Naive thymus-derived CD4-positive, alpha-beta T cell (primary cell): ENCODE measurements around the gene PCBD2. TPM values are rescaled to one million over a fixed set of nuclear protein-coding genes. Genes with fewer than 3 reads are reported as not detected.

Source experiments
- ATAC-seq: fragments of 150-1000 bp; cut with Tn5 transposase; 2 replicates; pipeline ENCODE4 v1.10.0; 2021; ENCODE audit warnings: mild to moderate bottlenecking, moderate library complexity
- CTCF ChIA-PET: fragments of 350-600 bp; sonication (Branson Sonifier 250); formaldehyde crosslinking; loops from one replicate; lab custom pipeline; 2021; ENCODE audit warnings: antibody characterized with exemption; lab: Charles Lee
- POLR2A ChIA-PET: fragments of 350-600 bp; sonication (Branson Sonifier 250); formaldehyde crosslinking; loops from one replicate; lab custom pipeline; 2021; ENCODE audit warnings: antibody characterized with exemption, inconsistent platforms; lab: Charles Lee
- DNase-seq, 9 donors: peaks; one replicate each; pipeline versions ENCODE4 v3.0.0 to v3.0.0-alpha.2; 2020 to 2022; ENCODE audit warnings: mixed read lengths in 1 of 9
- H3K27ac ChIP-seq: one replicate; pipeline ENCODE4 v1.7.0; 2013; ENCODE audit warnings: mild to moderate bottlenecking, low read depth, low read length, moderate library complexity
- H3K27me3 ChIP-seq, 2 donors: one replicate each; pipeline ENCODE4 v1.7.0; 2013; ENCODE audit warnings: low read length in 2 of 2, mild to moderate bottlenecking in 2 of 2, moderate library complexity in 2 of 2; ENCODE audit not compliant: control insufficient read depth in 2 of 2, insufficient read depth in 2 of 2
- H3K36me3 ChIP-seq, 3 experiments: 1 replicate in 2 of 3; 2 replicates in 1 of 3; pipeline ENCODE4 v1.7.0; 2013; ENCODE audit warnings: low read length in 3 of 3, mild to moderate bottlenecking in 3 of 3, moderate library complexity in 1 of 3; ENCODE audit not compliant: insufficient read depth in 3 of 3, control insufficient read depth in 2 of 3
- H3K4me1 ChIP-seq, 2 donors: one replicate each; pipeline ENCODE4 v1.7.0; 2013; ENCODE audit warnings: low read length in 2 of 2, mild to moderate bottlenecking in 2 of 2, moderate library complexity in 1 of 2; ENCODE audit not compliant: control insufficient read depth in 2 of 2, insufficient read depth in 2 of 2
- H3K4me3 ChIP-seq: 2 replicates; pipeline ENCODE4 v1.7.0; 2013; ENCODE audit warnings: mild to moderate bottlenecking, low read length
- H3K9me3 ChIP-seq, 3 experiments: 1 replicate in 2 of 3; 2 replicates in 1 of 3; pipeline ENCODE4 v1.7.0; 2013; ENCODE audit warnings: low read length in 3 of 3; ENCODE audit not compliant: control insufficient read depth in 2 of 3
- H3K27ac Mint-ChIP-seq, 9 donors: one replicate each; pipeline ENCODE4 v1.8.0; 2020 to 2022; ENCODE audit warnings: mixed read lengths in 9 of 9, mild to moderate bottlenecking in 8 of 9, moderate library complexity in 5 of 9, inconsistent platforms in 2 of 9
- H3K27me3 Mint-ChIP-seq, 5 donors: one replicate each; pipeline ENCODE4 v1.8.0; 2021 to 2022; ENCODE audit warnings: mixed read lengths in 5 of 5, mild to moderate bottlenecking in 1 of 5
- H3K36me3 Mint-ChIP-seq, 5 donors: one replicate each; pipeline ENCODE4 v1.8.0; 2020 to 2022; ENCODE audit warnings: mixed read lengths in 5 of 5, mild to moderate bottlenecking in 3 of 5, inconsistent platforms in 1 of 5
- H3K4me1 Mint-ChIP-seq, 7 donors: one replicate each; pipeline ENCODE4 v1.8.0; 2020 to 2022; ENCODE audit warnings: mixed read lengths in 7 of 7, mild to moderate bottlenecking in 3 of 7, inconsistent platforms in 1 of 7
- H3K4me3 Mint-ChIP-seq, 10 donors: one replicate each; pipeline ENCODE4 v1.8.0; 2020 to 2022; ENCODE audit warnings: mild to moderate bottlenecking in 10 of 10, mixed read lengths in 10 of 10, moderate library complexity in 6 of 10, inconsistent platforms in 2 of 10
- H3K9me3 Mint-ChIP-seq, 11 donors: one replicate each; pipeline ENCODE4 v1.8.0; 2020 to 2022; ENCODE audit warnings: mixed read lengths in 11 of 11, mild to moderate bottlenecking in 4 of 11, inconsistent platforms in 1 of 11, moderate library complexity in 1 of 11
- intact Hi-C, 2 donors: fragments of 100-400 bp; cut with micrococcal nuclease; formaldehyde crosslinking; loops; one replicate each; pipeline ENCODE4 v1.15.1; 2023
- polyA plus RNA-seq, 2 donors: library from polyadenylated mRNA; unstranded; fragments of 300-500 nt; fragmentation: Illumina TruSeq; gene quantifications; one replicate each; pipeline ENCODE4 v1.2.3, GENCODE V29; 2021
- total RNA-seq, 6 experiments: library from RNA in 5 of 6; stranded (reverse) in 5 of 6; gene quantifications; 1 replicate in 5 of 6; 2 replicates in 1 of 6; pipeline ENCODE4 v1.2.3 and lab custom pipeline; 2021 to 2026

The PCBD2 gene
- total and polyA plus RNA-seq, 7 experiments from 2014 or later = 10.6 to 15.8 (median 14.3) TPM

DNA sequence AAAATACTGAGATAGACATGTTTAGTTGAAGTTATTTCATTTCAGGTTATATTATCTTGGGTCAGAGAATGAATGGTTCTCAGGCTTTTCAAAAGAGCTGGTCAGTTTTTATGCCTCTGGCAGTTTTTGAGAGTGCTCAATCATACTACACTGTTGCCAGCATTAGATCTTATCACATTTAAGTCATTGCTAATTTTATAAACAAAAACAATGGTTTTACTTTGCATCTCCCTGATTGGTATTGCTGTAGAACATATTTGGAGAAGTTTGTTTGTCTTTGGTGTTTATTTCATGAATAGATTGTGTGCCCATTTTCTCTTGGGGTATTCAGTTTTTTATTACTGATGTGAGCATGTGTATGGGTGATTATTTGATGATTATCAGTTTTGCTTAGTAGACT is 64.2 kb downstream of the PCBD2 start:
- Mint-ChIP-seq H3K36me3 (peaks cover 4 to 39% (median 17%) of the 10 kb centered on the region in 5 donors), H3K9me3 (no peaks in the 10 kb centered on the region), H3K4me3 (no peak overlapping the region), H3K4me1 (peaks cover 6 to 24% (median 19%) of the 10 kb centered on the region in 7 donors), H3K27ac (no peak overlapping the region), H3K27me3 (no peaks in the 10 kb centered on the region)
- no peak for DNase-seq
- intact Hi-C loops = loop anchor here in 1 of 2 donors (10.0 kb wide), 1 partner anchor 66 kb away; the partner anchor contains the start of gene PITX1
- no peaks in the 10 kb centered on the region for H3K27me3 ChIP-seq
- no peaks in the 10 kb centered on the region for H3K9me3 ChIP-seq
- no peak overlapping the region for H3K27ac ChIP-seq
- no peak for ATAC-seq
- H3K4me3 ChIP-seq = no peak overlapping the region
- H3K4me1 ChIP-seq = peaks cover 0 to 16% of the 10 kb centered on the region in 2 donors
- ChIA-PET CTCF (no interaction called here), POLR2A (interaction anchor here (0.6 kb wide), 1 partner anchor 110 kb away, joined by 3 read pairs; no protein-coding TSS in a partner anchor)
- no peaks in the 10 kb centered on the region for H3K36me3 ChIP-seq

DNA sequence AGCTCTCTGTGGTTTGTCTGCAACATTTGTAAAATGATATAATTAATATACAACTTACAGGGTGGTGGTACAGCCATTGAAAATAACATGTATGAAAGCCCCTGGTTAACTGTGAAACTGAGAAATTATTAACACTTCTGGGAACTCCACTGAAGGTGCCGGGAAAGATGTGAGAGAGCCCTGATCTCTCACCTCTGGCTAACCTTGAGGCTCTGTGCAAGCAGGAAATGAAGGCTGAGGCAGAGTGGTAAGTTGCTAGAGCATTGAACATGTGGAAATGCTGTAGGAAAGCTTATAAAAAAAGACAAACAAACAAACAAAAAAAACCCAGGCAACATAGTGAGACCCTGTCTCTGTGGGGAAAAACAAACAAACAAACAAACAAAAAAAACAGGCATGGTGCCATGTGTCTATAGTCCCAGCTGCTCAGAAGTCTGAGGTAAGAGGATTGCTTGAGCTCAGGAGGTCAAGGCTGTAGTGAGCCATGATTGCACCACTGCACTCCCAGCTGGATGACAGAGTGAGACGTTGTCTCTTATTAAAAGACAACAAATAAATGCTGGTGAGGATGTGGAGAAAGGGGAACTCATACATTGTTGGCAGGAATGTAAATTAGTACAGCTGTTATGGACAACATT is 70.3 kb downstream of the PCBD2 start:
- Histone ChIP-seq H3K9me3 (peaks cover 0 to 5% (median 0%) of the 10 kb centered on the region in 3 experiments), H3K36me3 (no peaks in the 10 kb centered on the region), H3K4me3 (no peak overlapping the region), H3K27me3 (no peaks in the 10 kb centered on the region), H3K27ac (no peak overlapping the region), H3K4me1 (no peaks in the 10 kb centered on the region)
- CTCF ChIA-PET = no interaction called here
- H3K27ac Mint-ChIP-seq = no peak overlapping the region
- H3K4me1 Mint-ChIP-seq = peaks cover 0 to 5% (median 0%) of the 10 kb centered on the region in 7 donors
- H3K36me3 Mint-ChIP-seq = peaks cover 8 to 55% (median 33%) of the 10 kb centered on the region in 5 donors
- ATAC-seq = no peak
- no peak for DNase-seq
- H3K4me3 Mint-ChIP-seq = no peak overlapping the region
- H3K9me3 Mint-ChIP-seq = peaks cover 10 to 43% (median 19%) of the 10 kb centered on the region in 11 donors
- POLR2A ChIA-PET = no interaction called here
- no peaks in the 10 kb centered on the region for H3K27me3 Mint-ChIP-seq
- intact Hi-C loops = no loop called here

DNA sequence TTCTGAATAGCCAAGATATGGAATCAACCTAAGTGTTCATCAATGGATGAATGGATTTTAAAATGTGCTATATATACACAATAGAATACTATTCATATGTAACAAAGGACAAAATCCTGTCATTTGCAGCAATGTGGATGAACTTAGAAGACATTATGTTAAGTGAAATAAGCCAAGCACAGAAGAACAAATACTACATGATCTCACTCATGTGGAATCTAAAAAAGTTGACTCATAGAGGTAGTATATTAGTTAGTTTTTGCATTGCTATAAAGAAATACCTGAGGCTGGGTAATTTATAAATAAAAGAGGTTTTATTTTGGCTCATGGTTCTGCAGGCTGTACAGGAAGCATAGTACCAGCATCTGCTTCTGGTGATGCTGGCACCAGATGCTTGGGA is 70.9 kb downstream of the PCBD2 start:
- H3K9me3 Mint-ChIP-seq = peaks cover 11 to 45% (median 19%) of the 10 kb centered on the region in 11 donors
- H3K4me3 Mint-ChIP-seq = no peak overlapping the region
- Histone ChIP-seq H3K4me3 (no peak overlapping the region), H3K27ac (no peak overlapping the region), H3K9me3 (peaks cover 0 to 5% (median 0%) of the 10 kb centered on the region in 3 experiments), H3K36me3 (no peaks in the 10 kb centered on the region), H3K27me3 (no peaks in the 10 kb centered on the region), H3K4me1 (no peaks in the 10 kb centered on the region)
- intact Hi-C loops = no loop called here
- ChIA-PET CTCF (no interaction called here), POLR2A (no interaction called here)
- peaks cover 11 to 55% (median 33%) of the 10 kb centered on the region in 5 donors for H3K36me3 Mint-ChIP-seq
- H3K27me3 Mint-ChIP-seq = no peaks in the 10 kb centered on the region
- H3K27ac Mint-ChIP-seq = no peak overlapping the region
- DNase-seq (no peak), ATAC-seq (no peak)
- peaks cover 0 to 5% (median 0%) of the 10 kb centered on the region in 7 donors for H3K4me1 Mint-ChIP-seq

DNA sequence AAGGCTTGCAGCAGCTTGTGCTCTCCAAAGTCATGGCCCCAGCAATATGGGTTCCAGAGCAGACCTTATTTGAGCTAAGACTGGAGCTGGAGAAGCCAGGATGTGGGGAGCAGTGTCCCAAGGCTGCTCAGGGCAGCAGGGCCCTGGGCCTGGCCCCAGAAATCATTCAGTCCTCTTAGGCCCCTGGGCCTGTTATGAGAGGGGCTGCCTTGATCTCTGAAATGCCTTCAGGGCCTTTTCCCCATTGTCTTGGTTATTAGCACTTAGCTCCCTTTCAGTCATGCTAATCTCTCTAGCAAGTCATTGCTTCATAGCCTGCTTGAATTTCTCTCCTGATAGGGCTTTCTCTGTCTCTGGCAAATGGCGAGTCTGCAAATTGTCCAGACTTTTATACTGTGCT is 71.9 kb downstream of the PCBD2 start:
- Mint-ChIP-seq H3K4me1 (no peaks in the 10 kb centered on the region), H3K36me3 (peaks cover 7 to 54% (median 34%) of the 10 kb centered on the region in 5 donors), H3K9me3 (peaks cover 13 to 55% (median 23%) of the 10 kb centered on the region in 11 donors), H3K27ac (no peak overlapping the region), H3K27me3 (peaks cover 0 to 7% (median 0%) of the 10 kb centered on the region in 5 donors), H3K4me3 (no peak overlapping the region)
- H3K27ac ChIP-seq = no peak overlapping the region
- H3K9me3 ChIP-seq = peaks cover 0 to 5% (median 0%) of the 10 kb centered on the region in 3 experiments
- intact Hi-C loops = no loop called here
- no peak for DNase-seq
- no peaks in the 10 kb centered on the region for H3K27me3 ChIP-seq
- H3K4me3 ChIP-seq = no peak overlapping the region
- ATAC-seq = no peak
- no peaks in the 10 kb centered on the region for H3K4me1 ChIP-seq
- ChIA-PET CTCF (no interaction called here), POLR2A (no interaction called here)
- no peaks in the 10 kb centered on the region for H3K36me3 ChIP-seq

DNA sequence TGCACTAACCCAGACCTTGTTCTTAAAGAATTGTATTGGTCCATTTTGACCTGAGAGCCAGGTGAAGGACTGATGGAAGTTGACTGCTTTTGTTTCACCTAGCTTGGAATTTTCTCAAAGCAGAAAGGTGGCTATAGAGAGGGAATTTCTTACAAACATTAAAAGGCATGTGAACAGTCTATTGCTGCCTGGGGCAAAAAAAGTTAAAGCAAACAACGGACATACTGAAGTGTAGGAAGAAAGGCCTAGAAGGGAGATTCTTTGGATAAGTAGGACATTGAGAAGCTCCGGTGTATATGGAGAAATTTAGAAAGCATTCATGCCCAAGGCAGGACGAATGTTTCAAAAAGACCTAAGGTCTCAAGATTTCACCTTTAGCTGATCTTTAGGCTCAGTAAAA is 74.5 kb downstream of the PCBD2 start:
- intact Hi-C loops = no loop called here
- Histone ChIP-seq H3K27ac (no peak overlapping the region), H3K4me1 (no peaks in the 10 kb centered on the region), H3K4me3 (no peak overlapping the region), H3K36me3 (no peaks in the 10 kb centered on the region), H3K27me3 (no peaks in the 10 kb centered on the region), H3K9me3 (peaks cover 0 to 13% (median 0%) of the 10 kb centered on the region in 3 experiments)
- Mint-ChIP-seq H3K9me3 (peaks cover 13 to 78% (median 37%) of the 10 kb centered on the region in 11 donors), H3K4me3 (no peak overlapping the region), H3K36me3 (peaks cover 14 to 41% (median 36%) of the 10 kb centered on the region in 5 donors), H3K27me3 (peaks cover 0 to 10% (median 0%) of the 10 kb centered on the region in 5 donors), H3K4me1 (no peaks in the 10 kb centered on the region), H3K27ac (no peak overlapping the region)
- ChIA-PET CTCF (no interaction called here), POLR2A (no interaction called here)
- ATAC-seq = no peak
- DNase-seq = no peak

DNA sequence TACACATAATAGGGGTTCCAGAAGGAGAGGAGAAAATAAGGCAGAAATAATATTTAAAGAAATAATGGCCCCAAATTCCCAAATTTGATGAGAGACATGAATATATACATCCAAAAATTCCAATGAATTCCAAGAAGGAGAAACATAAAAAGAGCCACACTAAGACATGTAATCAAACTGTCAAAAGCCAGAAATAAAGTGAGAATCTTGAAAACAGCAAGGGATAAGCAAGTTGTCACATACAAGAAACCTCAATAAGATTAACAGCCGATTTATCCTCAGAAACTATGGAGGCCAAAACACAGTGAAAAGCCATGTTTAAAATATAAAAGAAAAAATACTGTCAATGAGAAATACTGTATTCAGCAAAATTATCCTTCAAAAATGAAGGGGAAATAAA is 77.3 kb downstream of the PCBD2 start:
- H3K4me1 Mint-ChIP-seq = peaks cover 0 to 2% (median 0%) of the 10 kb centered on the region in 7 donors
- peaks cover 11 to 59% (median 31%) of the 10 kb centered on the region in 11 donors for H3K9me3 Mint-ChIP-seq
- H3K36me3 ChIP-seq = no peaks in the 10 kb centered on the region
- intact Hi-C loops = no loop called here
- H3K27me3 Mint-ChIP-seq = peaks cover 0 to 10% (median 6%) of the 10 kb centered on the region in 5 donors
- no peak for ATAC-seq
- no peak for DNase-seq
- no peak overlapping the region for H3K4me3 Mint-ChIP-seq
- no peak overlapping the region for H3K4me3 ChIP-seq
- H3K4me1 ChIP-seq = no peaks in the 10 kb centered on the region
- no peak overlapping the region for H3K27ac Mint-ChIP-seq
- H3K36me3 Mint-ChIP-seq = peaks cover 6 to 28% (median 13%) of the 10 kb centered on the region in 5 donors
- H3K9me3 ChIP-seq = peaks cover 0 to 8% (median 0%) of the 10 kb centered on the region in 3 experiments
- H3K27ac ChIP-seq = no peak overlapping the region
- CTCF ChIA-PET = no interaction called here
- no peaks in the 10 kb centered on the region for H3K27me3 ChIP-seq
- POLR2A ChIA-PET = no interaction called here
